Transverse colon (tissue), 4 donors: ENCODE results near the gene PRSS48.
A peak's percentile ranks its signal among the peaks of the same experiment; 100 is the strongest.

Source experiments
- EP300 ChIP-seq: sonication (generic); formaldehyde crosslinking; IDR thresholded peaks from one replicate; pipeline ENCODE4 v1.6.1; 2017; ENCODE audit warnings: antibody characterized with exemption, low read depth
- POLR2A ChIP-seq: fragments of 450-650 bp; IDR thresholded peaks from one replicate; pipeline ENCODE4 v1.6.1; 2016; ENCODE audit warnings: antibody characterized with exemption, mild to moderate bottlenecking, moderate library complexity
- POLR2AphosphoS5 ChIP-seq, 3 donors: sonication (generic); formaldehyde crosslinking; IDR thresholded peaks; one replicate each; pipeline ENCODE4 v1.6.1; 2016; ENCODE audit warnings: antibody characterized with exemption in 3 of 3
- TF ChIP-seq, protein P1 (sequence below), 5 experiments: fragments of 200-600 bp in 3 of 5; fragments of 450-650 bp in 2 of 5; sonication (generic) in 3 of 5; IDR thresholded peaks; 1 replicate in 2 of 5; 2 replicates in 3 of 5; pipeline ENCODE4 v1.5.1; 2016 to 2017; ENCODE audit warnings: antibody characterized with exemption in 5 of 5, inconsistent platforms in 3 of 5, mild to moderate bottlenecking in 2 of 5, moderate library complexity in 1 of 5

DNA sequence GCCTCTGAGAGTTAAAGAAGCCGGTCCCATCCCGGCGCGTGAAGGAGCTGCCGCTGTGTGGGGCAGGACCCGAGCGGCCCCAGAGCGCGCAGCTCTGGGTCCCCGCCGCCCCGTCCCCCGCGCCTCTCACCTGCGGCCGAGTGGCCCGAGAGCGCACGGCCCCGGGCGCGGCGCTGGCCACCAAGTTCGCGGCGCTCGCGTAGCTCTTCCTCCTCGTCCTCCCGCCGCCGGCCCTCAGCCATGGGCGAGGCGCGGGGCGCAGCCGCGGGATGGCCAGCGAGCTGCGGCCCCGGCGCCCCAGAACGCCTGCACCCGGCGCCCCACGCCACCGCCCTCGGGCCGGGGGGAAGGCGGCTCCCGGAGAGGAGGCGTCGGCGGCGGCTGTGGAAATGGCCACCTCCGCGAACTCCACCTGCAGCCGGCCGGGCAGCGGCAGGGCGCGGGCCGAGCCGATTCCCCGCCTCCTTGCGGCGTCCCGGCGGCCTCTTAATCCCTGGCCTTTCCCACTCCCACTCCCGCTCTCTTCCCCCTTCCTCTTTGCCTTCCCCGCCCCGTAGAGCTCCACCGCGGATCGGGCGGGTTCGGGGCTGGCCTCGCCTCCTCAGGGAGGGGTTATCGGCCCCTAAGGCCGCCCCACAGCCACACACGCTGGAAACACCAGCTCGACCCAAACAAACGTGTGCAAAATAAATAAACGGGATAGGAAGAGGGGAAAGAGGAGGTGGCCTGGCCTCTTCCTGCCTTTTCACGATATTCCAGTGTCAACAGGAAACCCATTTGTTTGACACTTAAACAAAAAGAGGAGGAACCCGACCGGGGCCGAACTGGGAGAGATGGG lies 48.4 kb downstream of the PRSS48 start, which contains the start of gene SH3D19:
- TF ChIP-seq, protein P1, sequence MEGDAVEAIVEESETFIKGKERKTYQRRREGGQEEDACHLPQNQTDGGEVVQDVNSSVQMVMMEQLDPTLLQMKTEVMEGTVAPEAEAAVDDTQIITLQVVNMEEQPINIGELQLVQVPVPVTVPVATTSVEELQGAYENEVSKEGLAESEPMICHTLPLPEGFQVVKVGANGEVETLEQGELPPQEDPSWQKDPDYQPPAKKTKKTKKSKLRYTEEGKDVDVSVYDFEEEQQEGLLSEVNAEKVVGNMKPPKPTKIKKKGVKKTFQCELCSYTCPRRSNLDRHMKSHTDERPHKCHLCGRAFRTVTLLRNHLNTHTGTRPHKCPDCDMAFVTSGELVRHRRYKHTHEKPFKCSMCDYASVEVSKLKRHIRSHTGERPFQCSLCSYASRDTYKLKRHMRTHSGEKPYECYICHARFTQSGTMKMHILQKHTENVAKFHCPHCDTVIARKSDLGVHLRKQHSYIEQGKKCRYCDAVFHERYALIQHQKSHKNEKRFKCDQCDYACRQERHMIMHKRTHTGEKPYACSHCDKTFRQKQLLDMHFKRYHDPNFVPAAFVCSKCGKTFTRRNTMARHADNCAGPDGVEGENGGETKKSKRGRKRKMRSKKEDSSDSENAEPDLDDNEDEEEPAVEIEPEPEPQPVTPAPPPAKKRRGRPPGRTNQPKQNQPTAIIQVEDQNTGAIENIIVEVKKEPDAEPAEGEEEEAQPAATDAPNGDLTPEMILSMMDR (IDR thresholded peaks at IDR 0.05), result peak in 2 of 5 experiments; percentile 7 to 29
- peak; percentile 80 to 91 (median 85) for TF ChIP-seq POLR2AphosphoS5 (IDR thresholded peaks at IDR 0.05)
- no peak for TF ChIP-seq EP300
- TF ChIP-seq POLR2A, result peak; percentile 89
